Activated CD4-positive, CD25-positive, alpha-beta regulatory T cell treated with anti-CD3 and anti-CD28 coated beads, Interleukin-2, amount 50 U/mL, for 24 hours (primary cell): Measurements from ENCODE around the gene DUS2.

Source experiments
- ATAC-seq, 2 donors: fragments of 150-1000 bp; cut with Tn5 transposase; one replicate each; pipeline ENCODE4 v1.10.0; 2021; ENCODE audit warnings: mild to moderate bottlenecking in 1 of 2, moderate library complexity in 1 of 2

The DUS2 gene

GRCh38 chr16:68047987-68048386, 24.9 kb downstream of the DUS2 start:
- ATAC-seq: no peak

GRCh38 chr16:68049449-68049848, 26.4 kb downstream of the DUS2 start:
- no peak for ATAC-seq

GRCh38 chr16:68055395-68055794, 32.3 kb downstream of the DUS2 start:
- ATAC-seq: no peak

- no peak for ATAC-seq
Measured at GRCh38 chr16:68059804-68060203, 36.7 kb downstream of the DUS2 start.

DNA sequence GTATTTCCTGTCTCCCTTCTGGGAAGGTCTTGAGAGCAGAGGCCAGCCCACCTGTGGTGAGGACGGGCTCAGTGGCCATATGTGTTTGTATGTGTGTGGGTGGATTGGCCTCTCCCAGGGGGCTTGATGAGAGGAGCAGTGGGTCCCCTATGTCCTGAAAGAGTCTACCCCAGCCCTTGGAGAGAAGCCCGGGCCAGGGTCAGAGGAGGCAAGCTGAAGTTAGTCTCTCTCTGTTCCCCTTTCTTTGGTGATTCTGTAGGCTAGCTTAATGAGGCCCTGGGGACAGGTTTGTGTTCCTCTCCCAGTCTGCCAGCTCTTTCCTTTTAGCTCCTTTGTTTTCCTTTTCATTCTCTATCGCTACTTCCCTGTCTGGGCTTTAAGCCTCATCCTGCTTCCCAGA, 38.3 kb downstream of the DUS2 start:
- ATAC-seq: no peak

- peak in 1 of 2 donors; percentile 34 for ATAC-seq
Measured at GRCh38 chr16:68062910-68063393, 39.9 kb downstream of the DUS2 start.

DNA sequence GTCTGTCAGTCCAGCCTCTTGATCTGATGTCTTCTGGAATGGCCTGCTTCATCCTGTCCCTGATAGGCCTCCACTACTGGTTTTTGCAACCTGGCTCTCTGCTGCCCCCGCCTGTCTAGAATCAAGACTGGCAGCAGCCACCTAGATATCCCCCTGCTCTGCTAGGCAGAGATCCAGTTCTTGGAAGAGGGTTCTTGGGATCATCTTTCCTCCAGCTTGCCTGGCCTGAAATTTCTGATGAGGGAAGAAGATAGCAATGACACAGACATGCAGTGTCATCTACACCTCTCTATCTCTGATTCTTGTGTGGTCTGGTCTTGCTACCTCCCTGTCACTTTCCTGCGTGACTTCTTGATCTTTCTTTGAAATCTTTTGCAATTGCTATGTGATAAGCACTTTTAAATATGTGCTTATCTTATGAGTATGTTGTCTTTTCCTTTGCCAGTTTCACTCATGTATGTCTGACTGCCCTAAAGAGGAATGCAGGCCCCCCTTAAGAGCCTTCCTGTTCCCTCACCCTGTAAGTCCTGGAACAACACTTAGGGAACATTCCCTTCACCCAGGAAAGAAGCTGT, 41.8 kb downstream of the DUS2 start:
- peak; percentile 79 to 87 for ATAC-seq

DNA sequence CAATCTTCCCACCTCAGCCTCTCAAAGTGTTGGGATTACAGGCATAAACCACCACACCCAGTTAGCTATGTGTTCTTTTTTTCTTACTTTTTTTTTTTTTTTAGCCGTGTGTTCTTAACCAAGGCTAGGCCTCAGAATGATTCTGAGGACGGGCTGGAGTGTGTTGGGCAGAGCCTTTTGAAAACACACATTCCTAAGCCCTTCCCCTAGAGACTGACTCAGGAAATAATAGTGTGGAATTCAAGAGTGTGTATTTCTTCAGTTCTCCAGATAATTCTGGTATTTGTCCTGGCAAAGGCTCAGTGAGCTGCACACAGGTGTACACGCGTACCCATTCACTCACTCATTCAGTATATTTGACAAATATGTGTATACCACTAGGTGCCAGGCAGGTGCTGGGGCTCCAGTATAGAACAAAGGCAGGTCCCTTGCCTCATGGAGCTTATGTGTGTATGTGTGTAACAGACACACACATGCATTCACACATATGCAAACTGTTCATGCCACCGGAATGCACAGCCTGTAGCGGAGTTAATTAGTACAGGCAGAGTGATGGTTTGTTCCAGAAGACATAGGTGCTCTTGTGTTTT, 42.7 kb downstream of the DUS2 start:
- ATAC-seq: no peak

DNA sequence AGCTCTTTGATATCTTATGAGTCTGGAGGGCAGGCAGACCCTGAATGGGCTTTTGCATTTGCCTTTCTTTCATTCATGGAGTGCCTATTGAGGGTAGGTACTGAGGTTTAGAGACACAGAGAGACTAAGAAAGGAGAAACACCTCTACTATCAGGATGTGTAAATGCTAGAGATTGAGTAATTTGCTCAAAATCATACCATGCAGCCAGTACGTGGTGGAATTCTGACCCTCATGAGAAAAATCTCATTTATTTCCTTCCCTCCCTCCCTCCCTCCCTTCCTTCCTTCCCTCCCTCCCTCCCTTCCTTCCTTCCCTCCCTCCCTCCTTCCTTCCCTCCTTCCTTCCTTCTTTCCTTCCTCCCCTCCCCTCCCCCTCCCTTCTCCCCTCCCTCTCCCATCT, 43.7 kb downstream of the DUS2 start:
- no peak for ATAC-seq

DNA sequence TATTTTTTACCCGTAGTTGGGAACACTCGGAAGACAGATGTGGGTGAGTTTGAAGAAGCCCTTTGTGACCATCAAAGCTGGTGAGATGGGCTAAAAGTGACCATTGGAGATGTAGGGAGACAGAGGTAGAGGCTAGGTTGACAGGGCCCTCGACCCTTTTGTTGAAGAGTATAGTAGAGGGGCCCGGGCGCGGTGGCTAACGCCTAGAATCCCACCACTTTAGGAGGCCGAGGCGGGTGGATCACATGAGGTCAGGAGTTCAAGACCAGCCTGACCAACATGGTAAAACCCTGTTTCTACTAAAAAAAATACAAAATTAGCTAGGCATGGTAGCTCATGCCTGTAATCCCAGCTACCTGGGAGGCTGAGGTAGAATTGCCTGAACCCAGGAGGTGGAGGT, 45.8 kb downstream of the DUS2 start:
- no peak for ATAC-seq

DNA sequence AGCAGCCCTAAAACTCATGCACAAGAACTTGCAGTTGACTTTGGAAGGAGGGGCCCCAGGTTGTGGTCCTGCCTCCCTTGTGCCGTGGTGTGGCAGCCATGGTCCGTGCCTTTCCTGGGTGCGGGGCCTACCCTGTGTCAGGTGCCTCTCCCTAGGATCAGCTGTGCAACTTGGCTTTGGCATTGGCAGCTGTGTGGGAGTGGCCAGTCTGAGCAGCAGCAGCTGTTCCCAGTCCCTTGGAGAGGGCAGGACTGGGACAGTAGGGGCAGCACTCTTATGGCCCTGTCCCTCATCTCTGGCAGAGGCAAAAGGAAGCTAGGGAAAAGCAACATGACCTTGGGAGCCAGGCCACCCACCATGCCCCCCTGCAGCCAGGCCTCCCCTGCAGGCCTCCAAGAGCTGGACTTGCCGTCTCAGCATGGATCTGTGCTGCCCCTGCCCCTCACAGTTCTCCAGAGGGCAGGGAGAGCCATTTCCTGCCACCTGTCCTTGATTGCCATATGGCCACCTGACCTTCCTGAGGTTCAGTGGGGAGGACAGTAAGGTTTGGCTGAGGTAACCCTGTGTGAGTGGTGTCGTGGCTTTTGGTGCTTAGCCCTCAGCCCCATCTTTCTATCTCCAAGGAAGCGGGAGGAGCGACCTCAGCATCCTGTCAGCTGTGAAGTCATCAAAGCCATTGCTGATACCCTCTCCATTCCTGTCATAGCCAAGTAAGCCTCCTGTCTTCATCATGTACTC, 46.6 kb downstream of the DUS2 start:
- ATAC-seq: peak; percentile 27 to 41

- ATAC-seq: peak in 1 of 2 donors; percentile 15
Measured at GRCh38 chr16:68070249-68070730, 47.2 kb downstream of the DUS2 start.

GRCh38 chr16:68070806-68071517, 47.9 kb downstream of the DUS2 start:
- no peak for ATAC-seq

- no peak for ATAC-seq
Measured at GRCh38 chr16:68071518-68071901, 48.4 kb downstream of the DUS2 start.

DNA sequence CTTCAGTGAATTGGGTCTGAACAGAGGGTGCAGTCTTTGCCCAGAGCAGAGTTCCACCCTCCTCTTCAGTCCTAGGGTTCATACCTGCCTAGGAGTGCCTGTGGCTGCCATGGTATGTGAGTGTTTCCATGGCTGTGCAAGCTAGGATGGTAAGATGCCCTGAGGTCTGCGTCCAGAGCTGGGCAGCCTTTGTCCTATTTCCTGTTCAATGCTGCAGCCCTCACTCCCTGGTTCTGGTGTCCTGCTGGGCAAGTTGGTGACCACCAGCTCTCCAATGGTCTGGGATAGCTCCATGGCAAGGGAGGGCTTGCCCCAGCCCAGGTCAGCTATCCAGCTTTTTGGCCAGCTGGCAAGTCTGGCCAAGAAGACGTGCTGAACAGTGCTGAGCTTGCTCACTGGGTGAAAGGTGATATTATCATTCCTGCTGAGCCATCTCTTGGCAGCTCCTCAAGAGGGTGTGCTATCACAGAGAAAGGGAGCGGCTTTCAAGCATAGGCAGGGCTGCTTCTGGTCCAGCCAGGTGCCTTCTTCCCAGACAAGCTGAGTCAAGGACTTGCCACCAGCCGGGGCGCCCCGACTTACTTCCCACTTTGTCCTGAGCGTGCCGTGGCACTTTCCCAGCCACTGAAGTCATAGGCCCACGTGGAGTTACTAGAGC, 49.1 kb downstream of the DUS2 start:
- no peak for ATAC-seq

- ATAC-seq: no peak
Measured at GRCh38 chr16:68073902-68074760, 51.0 kb downstream of the DUS2 start.

- peak; percentile 72 to 80 for ATAC-seq
Measured at GRCh38 chr16:68074850-68075555, 51.9 kb downstream of the DUS2 start.

GRCh38 chr16:68075980-68076379, 52.9 kb downstream of the DUS2 start:
- no peak for ATAC-seq

DNA sequence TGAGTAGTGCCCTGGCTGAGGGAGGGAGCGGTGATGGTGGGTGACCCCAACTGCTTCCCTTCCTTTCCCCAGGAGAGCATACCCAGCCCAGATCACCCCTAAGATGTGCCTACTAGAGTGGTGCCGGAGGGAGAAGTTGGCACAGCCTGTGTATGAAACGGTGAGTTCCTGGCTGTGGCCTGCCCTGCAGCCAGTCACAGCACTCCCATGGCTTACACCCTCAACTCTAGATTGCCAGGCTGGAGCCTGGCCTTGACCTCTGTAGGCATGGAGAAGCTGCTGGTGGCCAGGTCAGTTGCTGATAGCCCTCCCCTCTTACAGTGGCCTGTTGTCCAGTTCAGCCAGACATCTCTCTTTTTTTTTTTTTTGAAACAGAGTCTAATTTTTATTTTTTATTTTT, 53.5 kb downstream of the DUS2 start:
- ATAC-seq: no peak

DNA sequence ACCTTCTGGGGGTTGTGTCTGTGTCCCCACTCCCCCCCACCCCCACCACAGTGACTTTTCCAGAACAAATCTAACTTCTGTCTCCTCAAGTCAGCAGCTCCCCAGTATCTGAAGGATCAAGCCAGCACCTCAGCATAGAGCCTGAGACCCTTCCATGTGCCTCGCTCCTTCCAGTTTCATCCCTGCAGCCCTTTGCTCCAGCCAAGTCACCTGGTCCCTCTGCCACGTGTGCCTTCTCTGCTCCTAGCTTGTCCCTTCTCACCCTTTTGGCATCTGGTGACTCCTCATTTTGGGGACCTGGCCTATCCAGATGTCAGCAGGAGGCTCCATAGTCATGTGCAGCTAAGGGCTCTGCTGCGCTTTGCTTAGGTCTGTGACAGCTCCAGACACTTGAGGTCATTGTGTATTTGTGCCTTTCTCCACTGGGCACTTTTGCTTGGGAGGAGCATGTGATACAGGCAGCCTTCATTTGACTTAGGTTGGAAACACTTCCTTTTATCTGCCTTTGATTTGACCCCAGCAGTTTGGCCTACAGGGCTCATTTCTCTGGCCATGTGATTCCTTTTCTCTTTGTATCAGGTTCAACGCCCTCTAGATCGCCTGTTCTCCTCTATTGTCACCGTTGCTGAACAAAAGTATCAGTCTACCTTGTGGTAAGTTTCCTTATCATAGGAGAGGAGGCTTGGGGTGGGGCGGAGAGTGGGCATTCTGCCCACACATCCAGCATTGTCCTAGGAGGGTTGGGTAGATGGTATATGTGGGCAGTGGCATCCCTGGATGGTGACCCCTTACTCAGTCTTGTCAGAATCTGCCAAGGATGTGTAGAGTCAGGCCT, 55.0 kb downstream of the DUS2 start:
- no peak for ATAC-seq
